Activated naive CD4-positive, alpha-beta T cell treated with anti-CD3 and anti-CD28 coated beads, Interleukin-2, amount 50 U/mL, for 24 hours (primary cell): Measurements from ENCODE around the gene TULP3.

ENCODE experiments used
- H3K27ac Mint-ChIP-seq: one replicate; pipeline ENCODE4 v1.8.0; 2021; ENCODE audit warnings: mild to moderate bottlenecking, mixed read lengths
- H3K27me3 Mint-ChIP-seq: one replicate; pipeline ENCODE4 v1.8.0; 2021; ENCODE audit warnings: mixed read lengths
- H3K36me3 Mint-ChIP-seq: one replicate; pipeline ENCODE4 v1.8.0; 2021; ENCODE audit warnings: mixed read lengths
- H3K4me1 Mint-ChIP-seq: one replicate; pipeline ENCODE4 v1.8.0; 2021; ENCODE audit warnings: mixed read lengths
- H3K4me3 Mint-ChIP-seq: one replicate; pipeline ENCODE4 v1.8.0; 2021; ENCODE audit warnings: mild to moderate bottlenecking, mixed read lengths
- H3K9me3 Mint-ChIP-seq: one replicate; pipeline ENCODE4 v1.8.0; 2021; ENCODE audit warnings: mixed read lengths

The TULP3 gene

DNA sequence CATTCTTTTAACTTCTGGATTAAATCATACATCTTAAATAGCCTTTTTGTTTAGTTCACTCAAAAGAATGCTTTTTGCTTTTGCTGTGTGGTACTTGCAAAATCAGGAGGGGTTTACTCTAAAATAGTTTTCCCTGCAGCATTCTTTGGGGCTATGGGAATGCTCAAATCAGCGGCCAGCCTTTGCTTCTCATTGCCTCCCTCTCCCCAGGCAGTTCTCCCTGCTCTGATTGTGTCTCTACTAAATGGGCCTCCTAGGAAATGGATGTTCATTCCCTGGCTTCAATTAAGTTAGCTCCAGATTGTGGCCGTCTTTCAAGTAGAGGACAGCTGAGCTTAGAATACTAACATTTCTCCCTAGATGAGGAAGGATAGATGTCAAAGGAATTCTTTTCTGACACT is 4.4 kb downstream of the TULP3 start:
- no peak overlapping the region for H3K27ac Mint-ChIP-seq

DNA sequence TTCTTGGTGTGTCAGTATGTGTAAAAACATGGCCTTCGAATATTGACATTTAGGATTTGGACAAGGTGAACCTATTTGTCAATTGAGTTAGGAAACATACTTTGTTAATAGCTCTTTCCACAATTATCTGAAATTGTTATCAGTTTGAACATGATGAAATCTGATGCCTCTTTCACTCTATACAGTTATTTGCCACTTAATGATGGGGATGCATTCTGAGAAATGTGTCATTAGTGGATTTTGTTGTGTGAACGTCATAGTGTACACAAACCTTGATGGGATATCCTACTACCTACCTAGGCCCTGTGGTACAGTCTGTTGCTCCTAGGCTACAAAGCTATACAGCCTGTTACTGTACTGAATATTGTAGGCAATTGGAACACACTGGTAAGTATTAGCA is 4.8 kb downstream of the TULP3 start:
- Mint-ChIP-seq H3K4me1 (peaks cover 14% of the 10 kb centered on the region), H3K27me3 (no peaks in the 10 kb centered on the region), H3K36me3 (no peaks in the 10 kb centered on the region), H3K9me3 (no peaks in the 10 kb centered on the region), H3K4me3 (no peak overlapping the region), H3K27ac (no peak overlapping the region)

More for the DNA sequence above, 4.4 kb downstream of the TULP3 start:
- H3K4me3 Mint-ChIP-seq: no peak overlapping the region
- H3K36me3 Mint-ChIP-seq: no peaks in the 10 kb centered on the region
- no peaks in the 10 kb centered on the region for H3K27me3 Mint-ChIP-seq
- H3K9me3 Mint-ChIP-seq: no peaks in the 10 kb centered on the region
- H3K4me1 Mint-ChIP-seq: peaks cover 18% of the 10 kb centered on the region

DNA sequence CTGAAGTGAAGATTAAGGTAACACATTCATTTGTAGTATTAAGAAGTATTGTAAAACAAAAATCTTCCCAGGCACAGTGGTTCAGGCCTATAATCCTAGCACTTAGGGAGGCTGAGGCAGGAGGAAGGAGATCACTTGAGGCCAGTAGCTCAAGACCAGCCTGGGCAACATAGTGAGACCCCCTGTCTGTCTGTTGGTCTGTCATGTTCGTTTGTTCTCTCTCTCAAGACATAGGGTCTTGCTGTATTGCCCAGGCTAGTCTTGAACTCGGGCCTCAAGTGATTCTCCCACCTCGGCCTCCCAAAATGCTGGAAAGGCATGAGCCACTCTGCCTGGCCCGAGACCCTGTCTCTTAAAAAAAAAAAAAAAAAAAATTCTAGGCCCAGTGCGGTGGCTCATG is 6.7 kb downstream of the TULP3 start:
- Mint-ChIP-seq H3K4me3 (no peak overlapping the region), H3K4me1 (peaks cover 5% of the 10 kb centered on the region), H3K27me3 (no peaks in the 10 kb centered on the region), H3K36me3 (no peaks in the 10 kb centered on the region), H3K9me3 (no peaks in the 10 kb centered on the region), H3K27ac (no peak overlapping the region)

DNA sequence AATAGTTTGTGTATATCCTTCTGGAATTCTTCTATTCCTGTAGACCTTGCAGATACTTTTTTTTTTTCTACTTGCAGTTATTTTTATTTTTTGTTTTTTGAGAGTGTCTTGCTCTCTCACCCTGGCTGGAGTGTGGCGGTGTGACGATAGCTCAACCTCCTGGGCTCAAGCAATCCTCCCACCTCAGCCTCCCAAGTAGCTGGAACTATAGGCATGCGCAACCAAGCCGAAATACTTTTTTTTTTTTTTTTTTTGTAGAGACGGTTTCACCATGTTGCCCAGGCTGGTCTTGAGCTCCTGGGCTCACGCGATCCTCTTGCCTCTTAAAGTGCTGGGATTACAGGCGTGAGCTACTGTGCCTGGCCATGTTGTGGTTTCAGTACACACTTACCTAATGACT is 10.0 kb downstream of the TULP3 start:
- Mint-ChIP-seq H3K4me1 (no peaks in the 10 kb centered on the region), H3K27ac (no peak overlapping the region), H3K4me3 (no peak overlapping the region), H3K9me3 (no peaks in the 10 kb centered on the region), H3K27me3 (no peaks in the 10 kb centered on the region), H3K36me3 (no peaks in the 10 kb centered on the region)

DNA sequence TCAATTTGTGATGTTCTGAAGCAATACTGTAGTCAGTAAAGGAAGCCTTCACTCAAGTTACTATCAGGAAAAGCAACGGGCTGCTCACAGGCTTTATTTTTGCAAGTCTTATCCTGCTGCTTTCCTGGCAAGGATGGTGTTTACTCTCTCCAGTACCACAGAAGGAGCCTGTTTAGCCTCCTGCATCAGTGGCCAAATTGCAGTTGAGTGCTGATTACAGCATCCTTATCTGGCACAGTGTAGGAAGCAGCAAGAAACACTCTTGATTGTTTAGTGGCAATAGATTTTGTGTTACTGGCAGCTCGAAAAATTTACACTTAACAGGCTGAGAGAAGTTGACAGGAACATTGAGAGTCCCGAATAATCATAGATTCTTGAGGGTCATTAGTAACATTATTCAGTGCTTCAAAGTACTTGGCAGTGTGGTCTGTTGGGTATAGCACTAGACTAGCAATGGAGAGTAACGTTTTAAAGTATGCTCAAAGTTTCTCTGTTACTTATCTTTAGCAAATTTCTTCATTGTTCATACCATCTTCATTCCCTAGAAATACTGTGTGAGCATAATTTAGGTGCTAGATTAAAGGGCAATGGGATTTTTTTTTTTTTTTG is 11.7 kb downstream of the TULP3 start:
- Mint-ChIP-seq H3K4me1 (no peaks in the 10 kb centered on the region), H3K36me3 (no peaks in the 10 kb centered on the region), H3K4me3 (no peak overlapping the region), H3K27ac (no peak overlapping the region), H3K27me3 (no peaks in the 10 kb centered on the region), H3K9me3 (no peaks in the 10 kb centered on the region)

DNA sequence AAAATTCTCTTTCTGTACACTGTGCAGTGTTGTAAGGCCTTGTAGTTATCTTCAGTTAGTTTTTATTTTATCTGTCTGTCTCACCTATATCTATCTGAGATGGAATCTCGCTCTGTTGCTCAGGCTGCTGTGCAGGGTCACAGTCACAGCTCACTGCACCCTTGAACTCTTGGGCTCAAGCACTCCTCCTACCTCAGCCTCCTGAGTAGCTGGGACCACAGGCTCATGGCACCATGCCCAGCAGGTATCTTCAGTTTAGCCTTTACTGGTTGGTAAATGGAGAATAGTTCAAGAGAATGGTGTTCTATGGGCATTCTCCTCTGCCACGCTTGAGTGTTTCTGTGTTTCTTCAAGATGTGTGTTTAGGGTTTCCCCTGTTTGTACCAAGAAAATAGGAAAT is 13.6 kb downstream of the TULP3 start:
- Mint-ChIP-seq H3K27me3 (no peaks in the 10 kb centered on the region), H3K4me1 (no peaks in the 10 kb centered on the region)

DNA sequence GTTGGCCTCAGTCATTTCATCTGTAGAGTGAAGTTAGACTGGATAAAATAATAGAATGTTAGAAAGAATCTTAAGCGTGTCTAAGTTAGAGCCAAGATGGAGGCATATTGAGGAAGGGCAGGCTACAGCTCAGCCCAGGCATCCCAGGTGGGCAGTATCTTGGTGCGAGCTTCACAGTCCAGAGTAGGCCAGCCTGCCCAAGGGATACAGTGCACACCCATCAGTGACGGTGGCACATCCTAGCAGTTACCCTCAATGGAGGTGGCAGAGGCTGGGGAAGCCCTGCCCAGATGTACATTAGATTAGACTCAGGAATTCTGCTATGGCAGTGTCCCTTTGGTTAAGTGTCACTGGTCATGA is 21.5 kb downstream of the TULP3 start:
- no peaks in the 10 kb centered on the region for H3K27me3 Mint-ChIP-seq
- H3K27ac Mint-ChIP-seq: no peak overlapping the region
- peaks cover 6% of the 10 kb centered on the region for H3K36me3 Mint-ChIP-seq
- H3K4me3 Mint-ChIP-seq: no peak overlapping the region
- H3K4me1 Mint-ChIP-seq: no peaks in the 10 kb centered on the region
- no peaks in the 10 kb centered on the region for H3K9me3 Mint-ChIP-seq

More for the DNA sequence above, 13.6 kb downstream of the TULP3 start:
- Mint-ChIP-seq H3K36me3 (no peaks in the 10 kb centered on the region), H3K27ac (no peak overlapping the region), H3K4me3 (no peak overlapping the region), H3K9me3 (no peaks in the 10 kb centered on the region)

DNA sequence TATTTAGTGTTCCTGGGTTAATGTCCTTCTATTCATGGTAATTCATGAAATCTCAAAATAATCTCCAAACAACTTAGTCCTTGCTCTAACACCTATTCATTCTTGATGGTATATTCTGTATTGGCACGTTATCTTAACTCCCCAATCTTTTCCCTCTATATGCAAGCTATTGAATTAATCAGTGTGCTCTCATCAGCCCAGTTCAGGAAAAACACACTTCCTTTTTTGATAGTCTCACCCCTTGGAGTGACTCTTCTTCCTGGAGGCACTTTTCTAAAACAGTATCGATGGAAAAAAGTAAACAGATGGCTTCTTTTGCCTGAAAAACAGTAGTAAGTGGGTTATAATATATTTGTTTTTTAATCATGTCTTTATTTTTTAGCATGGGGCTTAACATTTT is 28.6 kb downstream of the TULP3 start:
- no peaks in the 10 kb centered on the region for H3K9me3 Mint-ChIP-seq
- H3K36me3 Mint-ChIP-seq: peaks cover 14% of the 10 kb centered on the region
- no peak overlapping the region for H3K27ac Mint-ChIP-seq
- no peak overlapping the region for H3K4me3 Mint-ChIP-seq
- no peaks in the 10 kb centered on the region for H3K27me3 Mint-ChIP-seq
- no peaks in the 10 kb centered on the region for H3K4me1 Mint-ChIP-seq

DNA sequence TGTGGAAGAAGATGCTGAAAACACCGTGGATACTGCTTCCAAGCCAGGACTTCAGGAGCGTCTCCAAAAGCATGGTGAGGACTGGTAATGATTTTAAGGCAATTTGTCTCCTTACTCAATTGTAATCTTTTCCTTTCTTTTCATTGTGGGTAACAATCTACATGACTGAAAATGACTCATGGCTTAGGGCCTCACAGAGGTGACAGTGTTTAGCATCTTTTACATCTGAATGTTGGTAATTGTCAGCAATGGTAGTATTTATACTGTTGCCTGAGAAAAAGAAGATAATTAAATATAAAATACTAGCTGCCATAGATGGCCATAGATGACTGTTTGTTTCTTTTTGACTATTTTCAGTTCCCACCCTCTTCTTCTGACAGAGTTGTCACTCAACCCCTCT is 31.6 kb downstream of the TULP3 start:
- Mint-ChIP-seq H3K36me3 (peaks cover 16% of the 10 kb centered on the region), H3K27ac (no peak overlapping the region), H3K9me3 (no peaks in the 10 kb centered on the region), H3K27me3 (no peaks in the 10 kb centered on the region), H3K4me1 (no peaks in the 10 kb centered on the region), H3K4me3 (no peak overlapping the region)

DNA sequence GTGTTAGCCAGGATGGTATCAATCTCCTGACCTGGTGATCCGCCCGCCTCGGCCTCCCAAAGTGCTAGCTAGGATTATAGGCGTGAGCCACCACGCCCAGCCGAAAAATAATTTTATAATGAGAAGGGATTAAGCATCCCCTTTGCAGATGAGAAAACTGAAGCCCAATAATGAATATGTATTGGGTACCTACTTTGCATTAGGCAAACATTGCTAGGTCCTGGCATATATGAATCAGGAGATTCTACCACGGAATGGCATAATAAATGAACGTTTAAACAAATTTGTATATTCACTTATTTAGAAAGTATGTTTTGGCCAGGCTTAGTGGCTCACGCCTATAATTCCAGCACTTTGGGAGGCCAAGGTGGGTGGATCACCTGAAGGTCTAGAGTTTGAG is 32.4 kb downstream of the TULP3 start:
- Mint-ChIP-seq H3K9me3 (no peaks in the 10 kb centered on the region), H3K36me3 (peaks cover 16% of the 10 kb centered on the region), H3K4me1 (no peaks in the 10 kb centered on the region), H3K4me3 (no peak overlapping the region), H3K27me3 (no peaks in the 10 kb centered on the region), H3K27ac (no peak overlapping the region)

DNA sequence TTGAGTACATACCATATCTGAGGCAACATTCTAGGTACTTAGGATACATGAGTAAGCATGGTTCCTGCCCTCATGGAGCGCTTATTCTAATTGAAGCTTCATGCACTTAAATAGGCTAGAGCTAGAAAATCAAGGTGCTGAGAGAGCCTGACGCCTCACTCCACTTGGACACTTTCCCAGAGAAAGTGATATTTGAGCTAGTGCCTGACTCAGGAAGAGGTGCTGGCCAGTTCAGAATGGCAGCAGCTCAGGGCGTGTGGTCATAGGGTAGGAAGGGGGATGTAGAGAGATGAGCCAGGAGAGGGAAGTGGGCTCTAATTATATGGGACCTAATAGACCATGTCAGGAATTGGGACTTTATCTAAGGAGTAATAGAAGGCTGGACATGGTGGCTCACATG is 33.3 kb downstream of the TULP3 start:
- Mint-ChIP-seq H3K27me3 (no peaks in the 10 kb centered on the region), H3K36me3 (peaks cover 16% of the 10 kb centered on the region), H3K4me3 (no peak overlapping the region), H3K4me1 (no peaks in the 10 kb centered on the region), H3K9me3 (no peaks in the 10 kb centered on the region), H3K27ac (no peak overlapping the region)

DNA sequence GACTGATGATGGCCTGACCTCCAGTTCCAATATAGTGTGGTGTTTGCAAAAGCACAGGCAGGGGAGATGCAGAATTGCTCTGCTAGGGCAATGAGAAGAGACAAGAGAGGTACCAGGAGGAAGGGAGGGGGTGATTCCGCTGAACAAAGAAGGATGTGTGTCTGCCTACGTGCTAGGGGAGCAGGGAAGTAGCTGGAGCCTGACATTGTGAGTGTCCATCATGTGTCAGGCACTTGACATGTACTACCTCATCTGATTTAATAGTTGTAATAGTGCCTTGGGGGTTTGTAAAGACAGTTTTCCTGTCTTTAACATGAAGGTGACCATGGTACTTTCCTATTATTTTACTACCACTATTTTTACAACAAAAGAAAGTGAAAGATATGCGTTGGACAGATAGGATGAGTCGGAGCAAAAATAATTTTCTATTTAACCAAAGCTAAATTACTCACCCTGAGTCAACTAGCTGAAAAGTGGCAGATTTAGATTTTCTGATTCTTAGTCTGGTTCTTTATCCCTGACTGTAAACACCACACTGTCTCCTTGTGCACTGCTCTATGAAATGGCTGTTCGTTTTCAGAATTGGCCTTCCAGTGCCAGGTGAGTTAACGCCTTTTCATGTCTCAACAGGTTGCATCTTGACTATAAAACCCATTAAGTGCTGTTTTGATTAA is 34.8 kb downstream of the TULP3 start:
- Mint-ChIP-seq H3K9me3 (no peaks in the 10 kb centered on the region), H3K27ac (no peak overlapping the region), H3K27me3 (no peaks in the 10 kb centered on the region), H3K4me1 (no peaks in the 10 kb centered on the region), H3K36me3 (peaks cover 14% of the 10 kb centered on the region), H3K4me3 (no peak overlapping the region)

DNA sequence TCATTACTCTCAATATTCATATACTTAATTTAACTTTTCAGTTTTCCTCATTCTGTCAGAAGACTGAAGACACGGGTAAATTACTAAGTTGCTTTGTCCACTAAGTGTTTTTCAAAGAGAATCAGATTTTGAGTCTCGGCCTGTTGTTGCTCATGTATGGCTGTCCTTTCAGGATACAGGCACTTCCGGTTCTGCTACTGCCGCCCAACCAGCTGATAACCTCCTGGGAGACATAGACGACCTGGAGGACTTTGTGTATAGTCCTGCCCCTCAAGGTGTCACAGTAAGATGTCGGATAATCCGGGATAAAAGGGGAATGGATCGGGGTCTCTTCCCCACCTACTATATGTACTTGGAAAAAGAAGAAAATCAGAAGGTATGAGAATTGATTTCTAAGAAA is 40.2 kb downstream of the TULP3 start:
- H3K36me3 Mint-ChIP-seq: peaks cover 11% of the 10 kb centered on the region
- H3K27ac Mint-ChIP-seq: no peak overlapping the region
- no peak overlapping the region for H3K4me3 Mint-ChIP-seq
- no peaks in the 10 kb centered on the region for H3K27me3 Mint-ChIP-seq
- H3K9me3 Mint-ChIP-seq: no peaks in the 10 kb centered on the region
- no peaks in the 10 kb centered on the region for H3K4me1 Mint-ChIP-seq

DNA sequence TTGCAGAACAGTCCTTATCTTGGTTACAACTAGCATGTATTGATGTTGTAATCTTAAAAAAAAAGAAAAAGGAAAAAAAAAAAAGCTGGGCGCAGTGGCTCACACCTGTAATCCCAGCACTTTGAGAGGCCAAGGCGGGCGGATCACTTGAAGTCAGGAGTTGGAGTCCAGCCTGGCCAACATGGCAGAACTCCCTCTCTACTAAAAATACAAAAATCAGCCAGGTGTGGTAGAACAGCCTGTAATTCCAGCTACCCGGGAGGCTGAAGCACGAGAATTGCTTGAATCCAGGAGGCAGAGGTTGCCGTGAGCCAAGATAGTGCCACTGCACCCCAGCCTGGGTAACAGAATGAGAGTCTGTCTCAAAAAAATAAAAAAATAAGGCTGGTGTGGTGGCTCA is 42.9 kb downstream of the TULP3 start:
- H3K27me3 Mint-ChIP-seq: no peaks in the 10 kb centered on the region
- no peaks in the 10 kb centered on the region for H3K4me1 Mint-ChIP-seq
- peaks cover 11% of the 10 kb centered on the region for H3K36me3 Mint-ChIP-seq
- H3K9me3 Mint-ChIP-seq: no peaks in the 10 kb centered on the region
- no peak overlapping the region for H3K4me3 Mint-ChIP-seq
- no peak overlapping the region for H3K27ac Mint-ChIP-seq

DNA sequence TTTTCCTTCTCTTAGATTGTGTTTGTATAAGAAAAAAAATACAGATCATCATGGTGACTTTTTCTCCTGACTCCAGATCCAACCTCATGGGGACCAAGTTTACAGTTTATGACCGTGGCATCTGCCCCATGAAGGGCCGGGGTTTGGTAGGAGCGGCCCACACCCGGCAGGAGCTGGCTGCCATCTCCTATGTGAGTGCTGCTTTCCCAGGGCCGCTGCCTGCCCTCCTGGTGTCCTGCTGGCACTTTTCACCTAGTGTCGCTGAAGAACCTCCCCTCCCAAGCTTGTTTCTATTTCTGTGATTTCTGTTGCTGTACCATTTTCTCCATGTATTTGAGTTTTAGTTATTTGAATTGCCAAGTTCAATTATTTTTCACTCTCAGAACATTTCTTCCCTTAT is 43.7 kb downstream of the TULP3 start:
- Mint-ChIP-seq H3K9me3 (no peaks in the 10 kb centered on the region), H3K4me1 (no peaks in the 10 kb centered on the region), H3K36me3 (peaks cover 11% of the 10 kb centered on the region), H3K4me3 (no peak overlapping the region), H3K27ac (no peak overlapping the region), H3K27me3 (no peaks in the 10 kb centered on the region)

DNA sequence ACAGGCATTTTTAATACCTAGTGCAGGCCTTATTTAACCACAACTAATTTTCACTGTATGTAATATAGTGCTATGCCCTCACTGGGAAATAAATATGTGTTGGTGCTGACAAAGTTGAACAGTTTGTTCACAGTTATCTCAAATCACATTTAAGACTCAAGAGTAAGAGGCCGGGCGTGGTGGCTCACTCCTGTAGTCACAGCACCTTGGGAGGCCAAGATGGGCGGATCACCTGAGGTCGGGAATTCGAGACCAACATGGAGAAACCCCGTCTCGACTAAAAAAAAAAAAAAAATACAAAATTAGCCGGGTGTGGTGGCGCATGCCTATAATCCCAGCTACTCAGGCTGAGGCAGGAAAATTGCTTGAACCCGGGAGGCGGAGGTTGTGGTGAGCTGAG is 45.6 kb downstream of the TULP3 start:
- H3K9me3 Mint-ChIP-seq: no peaks in the 10 kb centered on the region
- no peak overlapping the region for H3K27ac Mint-ChIP-seq
- no peak overlapping the region for H3K4me3 Mint-ChIP-seq
- no peaks in the 10 kb centered on the region for H3K27me3 Mint-ChIP-seq
- H3K36me3 Mint-ChIP-seq: peaks cover 8% of the 10 kb centered on the region
- H3K4me1 Mint-ChIP-seq: no peaks in the 10 kb centered on the region

DNA sequence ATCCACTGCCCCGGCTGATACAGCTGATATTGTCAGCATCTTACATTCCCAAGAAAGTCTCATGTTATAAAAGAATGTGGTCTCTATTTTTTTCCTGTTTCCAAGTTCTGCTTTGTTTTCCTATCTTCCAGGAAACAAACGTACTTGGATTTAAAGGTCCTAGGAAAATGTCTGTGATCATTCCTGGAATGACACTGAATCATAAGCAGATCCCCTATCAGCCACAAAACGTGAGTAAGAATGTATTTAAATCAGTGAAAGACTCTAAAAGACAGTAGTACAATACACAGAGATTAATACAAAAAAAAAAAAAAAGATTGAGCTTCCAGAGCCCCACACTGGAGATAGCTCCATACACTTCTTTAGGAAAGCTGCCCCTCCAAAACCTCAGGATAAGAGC is 46.8 kb downstream of the TULP3 start:
- no peak overlapping the region for H3K27ac Mint-ChIP-seq
- peaks cover 8% of the 10 kb centered on the region for H3K36me3 Mint-ChIP-seq
- H3K4me1 Mint-ChIP-seq: no peaks in the 10 kb centered on the region

More for the DNA sequence above, 46.8 kb downstream of the TULP3 start:
- no peak overlapping the region for H3K4me3 Mint-ChIP-seq
- no peaks in the 10 kb centered on the region for H3K9me3 Mint-ChIP-seq
- H3K27me3 Mint-ChIP-seq: no peaks in the 10 kb centered on the region
